ENCODE data around the gene TMEM158. TPM values are rescaled to one million over a fixed set of nuclear protein-coding genes. Genes with fewer than 3 reads are reported as not detected.

TMEM158 gene
- total RNA-seq, 1 donor from 2014 or later = 2.1 TPM

DNA sequence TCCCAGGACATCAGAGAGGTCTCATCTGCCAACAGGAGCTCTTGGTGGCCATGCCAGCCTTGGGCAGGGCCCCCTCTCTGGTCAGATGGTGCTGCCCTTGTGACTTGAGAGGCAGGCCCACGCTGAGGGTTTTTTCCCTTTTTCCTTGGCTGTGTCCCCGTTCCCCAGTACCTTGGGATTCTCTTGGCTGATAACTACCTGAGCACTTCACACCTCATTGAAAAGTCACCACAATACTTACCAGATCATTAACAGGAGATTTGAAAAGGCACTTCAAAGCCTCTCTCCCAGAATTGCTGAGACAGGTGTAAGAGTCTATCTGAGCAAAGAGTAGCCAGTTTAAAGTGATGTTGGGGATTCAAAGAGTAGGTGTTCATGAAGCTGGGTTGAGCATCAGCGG, 15.1 kb upstream of the TMEM158 start:
- DNase-seq = no peak
- Histone ChIP-seq H3K9me3 (no peaks in the 10 kb centered on the region), H3K36me3 (no peaks in the 10 kb centered on the region), H3K4me1 (no peaks in the 10 kb centered on the region), H3K4me3 (no peak overlapping the region), H3K27ac (no peak overlapping the region), H3K27me3 (peaks cover 6% of the 10 kb centered on the region)
- ATAC-seq = no peak
- intact Hi-C loops (cut with DNase I) = no loop called here
- TF ChIP-seq, protein P1, sequence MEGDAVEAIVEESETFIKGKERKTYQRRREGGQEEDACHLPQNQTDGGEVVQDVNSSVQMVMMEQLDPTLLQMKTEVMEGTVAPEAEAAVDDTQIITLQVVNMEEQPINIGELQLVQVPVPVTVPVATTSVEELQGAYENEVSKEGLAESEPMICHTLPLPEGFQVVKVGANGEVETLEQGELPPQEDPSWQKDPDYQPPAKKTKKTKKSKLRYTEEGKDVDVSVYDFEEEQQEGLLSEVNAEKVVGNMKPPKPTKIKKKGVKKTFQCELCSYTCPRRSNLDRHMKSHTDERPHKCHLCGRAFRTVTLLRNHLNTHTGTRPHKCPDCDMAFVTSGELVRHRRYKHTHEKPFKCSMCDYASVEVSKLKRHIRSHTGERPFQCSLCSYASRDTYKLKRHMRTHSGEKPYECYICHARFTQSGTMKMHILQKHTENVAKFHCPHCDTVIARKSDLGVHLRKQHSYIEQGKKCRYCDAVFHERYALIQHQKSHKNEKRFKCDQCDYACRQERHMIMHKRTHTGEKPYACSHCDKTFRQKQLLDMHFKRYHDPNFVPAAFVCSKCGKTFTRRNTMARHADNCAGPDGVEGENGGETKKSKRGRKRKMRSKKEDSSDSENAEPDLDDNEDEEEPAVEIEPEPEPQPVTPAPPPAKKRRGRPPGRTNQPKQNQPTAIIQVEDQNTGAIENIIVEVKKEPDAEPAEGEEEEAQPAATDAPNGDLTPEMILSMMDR (IDR thresholded peaks at IDR 0.05) = no peak

GRCh38 chr3:45240292-45240691, 14.2 kb upstream of the TMEM158 start:
- Histone ChIP-seq H3K4me3 (no peak overlapping the region), H3K36me3 (no peaks in the 10 kb centered on the region), H3K4me1 (no peaks in the 10 kb centered on the region), H3K27ac (no peak overlapping the region), H3K27me3 (peaks cover 6% of the 10 kb centered on the region), H3K9me3 (no peaks in the 10 kb centered on the region)
- DNase-seq = no peak
- intact Hi-C loops (cut with DNase I) = no loop called here
- TF ChIP-seq, protein P1 (IDR thresholded peaks at IDR 0.05) = no peak
- no peak for ATAC-seq

GRCh38 chr3:45239254-45239653, 13.2 kb upstream of the TMEM158 start:
- TF ChIP-seq, protein P1 (IDR thresholded peaks at IDR 0.05) = no peak
- Histone ChIP-seq H3K27me3 (peaks cover 6% of the 10 kb centered on the region), H3K4me1 (no peaks in the 10 kb centered on the region), H3K4me3 (no peak overlapping the region), H3K36me3 (no peaks in the 10 kb centered on the region), H3K27ac (no peak overlapping the region), H3K9me3 (no peaks in the 10 kb centered on the region)
- DNase-seq (no peak), ATAC-seq (no peak)
- intact Hi-C loops (cut with DNase I) = no loop called here

GRCh38 chr3:45236964-45237363, 10.9 kb upstream of the TMEM158 start:
- intact Hi-C loops (cut with DNase I) = no loop called here
- no peak overlapping the region for H3K4me3 ChIP-seq
- H3K9me3 ChIP-seq = no peaks in the 10 kb centered on the region
- no peak overlapping the region for H3K27ac ChIP-seq
- DNase-seq (no peak), ATAC-seq (no peak)
- H3K36me3 ChIP-seq = no peaks in the 10 kb centered on the region
- no peaks in the 10 kb centered on the region for H3K4me1 ChIP-seq
- peaks cover 6% of the 10 kb centered on the region for H3K27me3 ChIP-seq
- TF ChIP-seq, protein P1 (IDR thresholded peaks at IDR 0.05) = no peak

DNA sequence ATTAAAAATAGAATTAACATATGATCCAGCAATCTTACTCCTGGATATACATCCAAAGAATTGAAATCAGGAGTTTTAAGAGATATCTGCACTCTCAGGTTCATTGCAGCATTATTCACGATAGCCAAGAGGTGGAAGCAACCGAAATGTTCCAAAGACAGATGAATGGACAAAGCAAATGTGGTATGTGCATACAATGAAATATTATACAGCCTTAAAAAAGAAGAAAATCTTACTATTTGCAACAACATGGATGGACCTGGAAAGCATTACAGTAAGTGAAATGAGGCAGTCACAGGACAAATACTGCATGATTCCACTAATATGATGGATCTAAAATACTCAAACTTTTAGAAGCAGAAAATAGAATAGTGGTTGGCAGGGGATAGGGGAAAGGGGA, 9.3 kb upstream of the TMEM158 start:
- H3K9me3 ChIP-seq = no peaks in the 10 kb centered on the region

More for the DNA sequence above, 9.3 kb upstream of the TMEM158 start:
- H3K36me3 ChIP-seq = no peaks in the 10 kb centered on the region
- intact Hi-C loops (cut with DNase I) = no loop called here
- TF ChIP-seq, protein P1 (IDR thresholded peaks at IDR 0.05) = no peak
- ATAC-seq (no peak), DNase-seq (no peak)
- no peaks in the 10 kb centered on the region for H3K4me1 ChIP-seq
- peaks cover 6% of the 10 kb centered on the region for H3K27me3 ChIP-seq
- H3K4me3 ChIP-seq = no peak overlapping the region
- H3K27ac ChIP-seq = no peak overlapping the region

Data from upper lobe of right lung (tissue), 1 donor.